Esophagus muscularis mucosa (tissue), 3 donors: ENCODE results near the gene TIMP1.

Source experiments
- CTCF ChIP-seq, 3 experiments: fragments of 200-600 bp in 2 of 3; fragments of 450-650 bp in 1 of 3; sonication (generic) in 2 of 3; IDR thresholded peaks; one replicate each; pipeline ENCODE4 v1.5.1; 2017 to 2019; ENCODE audit warnings: antibody characterized with exemption in 3 of 3, mild to moderate bottlenecking in 2 of 3, moderate library complexity in 1 of 3
- POLR2A ChIP-seq: fragments of 450-650 bp; IDR thresholded peaks from one replicate; pipeline ENCODE4 v1.6.1; 2017; ENCODE audit warnings: antibody characterized with exemption, moderate library complexity, mild to moderate bottlenecking, low read depth

- TF ChIP-seq CTCF (IDR thresholded peaks at IDR 0.05): no peak
- no peak for TF ChIP-seq POLR2A
Observed at GRCh38 chrX:47570794-47571193, 11.4 kb upstream of the TIMP1 start.
